Measurements from ENCODE around the gene PTPRG. TPM values are rescaled to one million over a fixed set of nuclear protein-coding genes. Genes with fewer than 3 reads are reported as not detected.

PTPRG gene
- total and polyA plus RNA-seq, 10 of the 15 experiments (the other 5 are each of a cell fraction or from before 2014, with no cell fraction given): 0.29 to 20.7 (median 1.4) TPM

- ChIA-PET SMC1A (ENCODE audit: uncharacterized antibody, unreplicated experiment) (interaction anchor here (0.8 to 1.6 kb wide), 6 partner anchors 32 to 86 kb away, joined by 3 to 4 read pairs (median 4); no protein-coding TSS in a partner anchor), RAD21 (ENCODE audit: unreplicated experiment) (interaction anchor here (0.6 kb wide), 1 partner anchor 13 kb away, joined by 4 read pairs; no protein-coding TSS in a partner anchor), POLR2A (interaction anchor here (0.6 to 1.1 kb wide), 3 partner anchors 10 to 16 kb away, joined by 3 to 8 read pairs (median 4); no protein-coding TSS in a partner anchor), CTCF (interaction anchor here (0.7 to 1.7 kb wide), 5 partner anchors 10 to 442 kb away, joined by 3 read pairs; no protein-coding TSS in a partner anchor)
- Histone ChIP-seq H4K20me1 (ENCODE audit: control insufficient read depth, insufficient read depth) (no peaks in the 10 kb centered on the region), H3K4me3 (no peak overlapping the region), H3K27ac (ENCODE audit: control insufficient read depth, insufficient read depth) (no peak overlapping the region), H3K9ac (ENCODE audit: control insufficient read depth, insufficient read depth, low read length) (no peak overlapping the region), H3K27me3 (replicated peaks in 1 of 2; ENCODE audit: control insufficient read depth in 2 of 2, insufficient read depth in 2 of 2, low read length in 1 of 2) (no peaks in the 10 kb centered on the region), H3K4me2 (ENCODE audit: control insufficient read depth, insufficient read depth) (no peak overlapping the region), H3K79me2 (ENCODE audit: control insufficient read depth, insufficient read depth, low read length) (no peaks in the 10 kb centered on the region), H3K9me3 (replicated peaks; ENCODE audit: control insufficient read depth, insufficient read depth, low read length) (no peaks in the 10 kb centered on the region), H3K36me3 (ENCODE audit: control insufficient read depth in 2 of 2, insufficient read depth in 2 of 2, low read length in 1 of 2) (no peaks in the 10 kb centered on the region), H3K4me1 (ENCODE audit: control insufficient read depth, insufficient read depth, low read length) (no peaks in the 10 kb centered on the region), H2AFZ (ENCODE audit: control insufficient read depth, low read depth, low read length) (no peak overlapping the region)
- in situ Hi-C loops (cut with MboI): no loop called here
- BruUV-seq (replicated peaks): no TSS peak
- 0% methylated on average over 3 of the region's 3 CpGs for WGBS (ENCODE audit: insufficient coverage, insufficient replicate concordance, low lambda C conversion rate, missing lambda C conversion rate)
- intact Hi-C loops (cut with micrococcal nuclease; ENCODE audit: unreplicated experiment): no loop called here
- DNase-seq (ENCODE audit: low read depth, low spot score) (no peak), FAIRE-seq (no peak), ATAC-seq (no peak)
- TF ChIP-seq BCL11A (IDR thresholded peaks at IDR 0.05; ENCODE audit: low read depth, low read length) (no peak), GABPA (IDR thresholded peaks at IDR 0.05; ENCODE audit: low read depth) (no peak), KDM1A (IDR thresholded peaks at IDR 0.05; ENCODE audit: borderline replicate concordance) (no peak), STAT1 (conservative IDR thresholded peaks at IDR 0.05) (no peak), SIN3A (IDR thresholded peaks at IDR 0.05; ENCODE audit: low read depth, low read length) (no peak), ELK1 (IDR thresholded peaks at IDR 0.05; ENCODE audit: low read depth, low read length) (no peak), E2F4 (IDR thresholded peaks at IDR 0.05; ENCODE audit: low read depth, low read length) (no peak), SRF (IDR thresholded peaks at IDR 0.05; ENCODE audit: low read depth in 2 of 2, low read length in 2 of 2) (no peak)
Measured at GRCh38 chr3:62007036-62007435, 445.7 kb downstream of the PTPRG start.
